H1 (cell line): ENCODE results near the gene CCDC157. TPM values are rescaled to one million over a fixed set of nuclear protein-coding genes. Genes with fewer than 3 reads are reported as not detected.

Experiments used
- ATF2 ChIP-seq: IDR thresholded peaks from 2 replicates; pipeline ENCODE4 v1.6.1; 2012; ENCODE audit warnings: low read length, inconsistent platforms
- CBX5 ChIP-seq: fragments of 300-800, 300-1000 bp; sonication (generic); IDR thresholded peaks from 2 replicates; pipeline ENCODE4 v1.7.1; 2016; ENCODE audit warnings: antibody characterized with exemption, low read length, low read depth
- POLR2AphosphoS5 ChIP-seq: IDR thresholded peaks from 2 replicates; pipeline ENCODE4 v1.6.1; 2011; ENCODE audit warnings: low read depth, low read length
- RXRA ChIP-seq: IDR thresholded peaks from 2 replicates; pipeline ENCODE4 v1.6.1; 2011; ENCODE audit warnings: low read depth, mild to moderate bottlenecking, low read length, moderate library complexity; ENCODE audit not compliant: insufficient read depth
- SRF ChIP-seq: IDR thresholded peaks from 2 replicates; pipeline ENCODE4 v1.6.1; 2011; ENCODE audit warnings: mild to moderate bottlenecking, low read depth, low read length, moderate library complexity
- polyA plus RNA-seq, 7 experiments: library from polyadenylated mRNA; depleted of rRNA in 3 of 7; stranded (reverse) in 5 of 7; unstranded in 2 of 7; fragments of >200 nt in 5 of 7; fragments of 200-250 nt in 2 of 7; gene quantifications; 1 replicate in 5 of 7; 2 replicates in 1 of 7; 4 replicates in 1 of 7; pipeline versions ENCODE4 v1.2.1 to v1.2.3, GENCODE V29; 2011 to 2013; ENCODE audit warnings: missing spikeins in 2 of 7, mixed read lengths in 2 of 7
- total RNA-seq: library from RNA; stranded (reverse); fragmentation: NEBNext Ultra II Directional; extraction: Animal tissue kit (Norgen Biotek cat#: 25700); gene quantifications from 2 replicates; pipeline ENCODE4 v1.2.1, GENCODE V29; 2021

CCDC157 gene
- total and polyA plus RNA-seq, 2 of the 8 experiments (the other 6 are each of a cell fraction or from before 2014, with no cell fraction given), result 4.1 to 8.4 TPM

DNA sequence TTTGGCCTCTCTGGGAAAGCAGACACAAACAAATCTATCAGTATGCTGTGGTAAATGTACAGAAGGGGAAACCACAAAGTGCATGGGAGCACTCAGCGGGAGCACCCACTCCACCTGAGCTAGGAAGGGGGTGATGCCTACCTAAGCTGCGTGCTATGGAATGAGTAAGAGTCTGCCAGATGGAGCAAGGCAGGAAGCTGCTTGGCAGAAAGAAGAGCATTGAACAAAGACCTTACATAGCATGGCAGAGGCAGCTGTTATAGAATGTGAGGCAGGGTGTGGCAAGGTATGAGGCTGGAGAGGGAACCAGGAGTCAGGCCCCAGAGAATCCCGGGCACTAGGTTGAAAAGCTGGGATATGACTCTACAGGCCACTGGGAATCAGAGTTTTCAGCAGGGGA is 55.0 kb downstream of the CCDC157 start (continued):
- no peak for TF ChIP-seq CBX5
- TF ChIP-seq ATF2, result no peak
- no peak for TF ChIP-seq POLR2AphosphoS5
- no peak for TF ChIP-seq SRF
- no peak for TF ChIP-seq RXRA
- TF ChIP-seq, all 59 proteins: peak for 0
